Stimulated activated CD8-positive, alpha-beta memory T cell treated with anti-CD3 and anti-CD28 coated beads, Interleukin-7, amount 100 ng/mL, for 48 hours (primary cell): ENCODE measurements around the gene MPEG1.
A peak's percentile ranks its signal among the peaks of the same experiment; 100 is the strongest.

ENCODE experiments used
- DNase-seq, 2 donors: peaks; one replicate each; pipeline ENCODE4 v3.0.0-alpha.2; 2020; ENCODE audit warnings: low read depth in 1 of 2; ENCODE audit errors: extremely low read depth in 1 of 2

MPEG1 gene

GRCh38 chr11:59189986-59190385 lies 22.7 kb downstream of the MPEG1 start:
- no peak for DNase-seq

- DNase-seq: no peak
Observed at GRCh38 chr11:59188954-59189353, 23.8 kb downstream of the MPEG1 start.

DNA sequence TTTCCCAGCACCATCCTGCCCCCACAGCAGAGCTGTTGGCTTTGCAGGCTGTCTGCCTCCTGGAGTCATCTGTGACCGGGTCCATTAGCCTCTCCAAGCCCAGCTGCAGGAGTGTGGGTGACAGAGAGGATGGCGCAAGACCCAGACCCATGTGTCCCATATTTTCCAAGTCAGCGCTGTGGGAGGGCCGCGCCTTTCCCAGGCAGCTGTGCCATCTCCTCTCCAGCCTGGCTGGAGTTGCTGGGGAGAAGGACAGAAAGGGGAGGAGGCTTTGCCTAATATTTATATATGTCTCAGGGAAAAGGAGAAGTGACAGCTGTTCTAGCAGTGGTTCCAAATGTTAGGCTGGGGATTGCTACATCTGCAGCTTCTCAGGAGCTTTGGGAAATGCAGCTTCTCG lies 25.1 kb downstream of the MPEG1 start:
- DNase-seq: no peak

- no peak for DNase-seq
Observed at GRCh38 chr11:59187035-59187434, 25.7 kb downstream of the MPEG1 start.

DNA sequence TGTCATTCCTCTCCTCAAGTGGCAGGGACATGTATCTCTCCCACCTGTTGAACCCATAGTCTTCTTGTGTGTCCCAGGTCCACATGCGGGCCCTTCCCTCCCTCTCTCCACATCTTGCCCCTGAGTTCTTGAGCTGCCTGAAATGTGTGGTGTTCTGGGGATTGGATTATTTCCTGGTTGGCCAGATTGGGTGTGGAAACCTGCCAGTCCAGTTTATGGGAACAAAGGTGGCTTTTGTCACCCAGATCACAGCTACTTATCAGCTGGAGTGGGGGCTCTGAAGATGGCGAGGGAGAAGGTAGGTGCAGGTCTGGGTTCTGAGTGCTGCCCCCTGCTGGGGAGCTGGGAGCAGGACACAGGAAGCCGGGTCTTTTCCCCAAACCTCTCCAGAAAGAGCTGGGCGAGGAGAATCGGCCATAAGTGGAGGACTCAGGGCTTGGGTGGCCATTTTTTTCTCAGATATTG lies 26.6 kb downstream of the MPEG1 start:
- peak in 1 of 2 donors; percentile 29 for DNase-seq

GRCh38 chr11:59185386-59185945 lies 27.3 kb downstream of the MPEG1 start:
- no peak for DNase-seq

- no peak for DNase-seq
Observed at GRCh38 chr11:59184691-59185339, 27.9 kb downstream of the MPEG1 start.

GRCh38 chr11:59183771-59184170 lies 29.0 kb downstream of the MPEG1 start:
- DNase-seq: no peak

- no peak for DNase-seq
Observed at GRCh38 chr11:59182457-59183151, 30.1 kb downstream of the MPEG1 start.

GRCh38 chr11:59181746-59182456 lies 30.8 kb downstream of the MPEG1 start:
- DNase-seq: no peak

DNA sequence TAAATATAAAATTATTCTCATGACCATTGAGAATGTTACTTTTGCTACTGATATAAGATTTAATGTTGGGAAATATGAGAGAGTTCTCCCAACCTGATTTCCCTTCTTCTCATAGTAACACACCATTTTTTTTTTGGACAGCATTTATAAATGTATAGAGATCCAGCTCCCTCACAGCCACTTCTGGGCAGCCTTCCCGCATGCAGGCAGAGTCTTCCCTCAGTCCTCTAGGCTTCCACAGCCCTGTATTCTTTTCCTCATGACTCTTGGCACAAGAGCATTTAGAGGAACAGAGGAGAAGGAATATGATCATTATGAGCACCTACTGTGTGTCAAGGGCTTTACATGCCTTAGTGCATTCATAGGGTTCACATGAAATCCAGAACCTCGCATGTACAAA lies 31.8 kb downstream of the MPEG1 start:
- DNase-seq: no peak

DNA sequence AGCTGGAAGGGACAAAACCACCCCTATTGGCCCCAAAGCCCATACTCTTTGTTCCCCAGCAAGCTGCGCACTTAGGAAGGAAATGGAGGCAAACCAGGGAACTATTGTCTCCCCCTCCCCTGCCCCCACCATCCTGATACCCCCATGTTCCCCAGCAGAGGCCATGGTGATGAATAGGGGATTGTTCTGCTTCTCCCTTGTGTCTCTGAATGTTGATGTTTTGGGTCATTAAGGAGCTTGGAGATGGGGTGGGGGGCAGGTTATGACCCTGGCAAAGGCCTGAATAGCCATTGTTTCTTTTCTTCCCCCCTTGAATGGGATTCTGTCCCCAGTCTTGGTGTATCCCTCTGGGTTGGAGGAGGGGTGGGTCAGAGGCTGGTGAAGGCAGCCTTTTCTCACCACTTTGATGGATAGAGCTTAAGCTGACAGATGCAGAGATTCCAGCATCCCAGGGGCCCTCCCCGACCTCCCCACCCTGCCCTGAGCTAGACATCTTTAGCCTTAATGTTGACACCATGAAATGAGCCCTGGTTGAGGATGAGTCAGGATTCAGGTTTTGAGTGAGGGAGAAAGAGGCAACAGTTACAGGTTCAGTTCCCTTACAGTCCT lies 32.5 kb downstream of the MPEG1 start:
- no peak for DNase-seq

DNA sequence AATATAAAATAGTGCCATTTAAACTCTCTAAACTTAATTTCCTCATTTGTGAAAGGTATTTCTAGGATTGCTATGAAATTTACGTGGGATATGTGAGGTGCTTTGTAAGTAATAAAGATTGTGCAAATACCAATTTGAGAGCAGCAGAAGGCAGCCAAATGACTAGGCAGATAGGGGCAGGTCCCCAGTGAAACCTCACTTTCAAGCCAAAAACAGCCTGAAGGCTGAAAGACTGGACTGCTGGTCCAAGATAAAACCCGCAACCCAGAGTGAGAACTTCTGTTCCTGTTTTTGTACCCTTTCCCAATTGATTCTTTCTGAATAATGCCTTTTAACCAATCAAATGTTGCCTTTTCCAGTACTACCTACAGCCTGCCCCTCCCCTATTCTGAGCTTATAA lies 33.6 kb downstream of the MPEG1 start:
- DNase-seq: no peak

- no peak for DNase-seq
Observed at GRCh38 chr11:59178402-59178801, 34.3 kb downstream of the MPEG1 start.

DNA sequence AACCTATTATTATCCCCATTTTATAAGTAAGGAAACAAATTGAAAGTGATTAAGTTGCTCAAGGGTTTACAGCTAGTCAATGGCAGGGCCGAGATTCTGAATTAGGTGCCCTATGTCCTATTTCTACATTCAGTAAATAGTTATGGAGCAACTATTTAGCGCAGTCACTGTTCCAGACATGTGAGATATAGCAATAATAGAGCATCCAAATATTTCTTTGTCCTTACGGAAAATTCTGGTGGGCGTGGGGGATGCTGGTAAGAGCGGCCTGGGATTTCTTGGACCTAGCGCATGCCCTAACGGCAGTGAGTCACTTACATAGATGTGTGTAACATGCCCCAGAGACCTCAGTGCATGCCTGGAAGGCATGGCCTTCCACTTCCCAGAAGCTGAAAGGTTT lies 36.4 kb downstream of the MPEG1 start:
- DNase-seq: no peak

GRCh38 chr11:59175091-59175501 lies 37.6 kb downstream of the MPEG1 start:
- no peak for DNase-seq

- DNase-seq: no peak
Observed at GRCh38 chr11:59174664-59175033, 38.1 kb downstream of the MPEG1 start.

GRCh38 chr11:59173964-59174663 lies 38.6 kb downstream of the MPEG1 start:
- DNase-seq: no peak

- no peak for DNase-seq
Observed at GRCh38 chr11:59173080-59173963, 39.4 kb downstream of the MPEG1 start.
